Measurements from ENCODE around the gene GNS.
"Not testable (repeated sequence)": the region's sequence is repeated elsewhere in the genome, so short reads cannot be mapped to it uniquely, and the experiment has no call there.

GNS gene

GRCh38 chr12:64779354-64779974 is 20.3 kb upstream of the GNS start:
- DNase-seq = no peak

- DNase-seq = not testable (repeated sequence)
Measured at GRCh38 chr12:64775147-64775736, 16.0 kb upstream of the GNS start.

GRCh38 chr12:64773386-64773785 is 14.2 kb upstream of the GNS start:
- DNase-seq = no peak

GRCh38 chr12:64767495-64767894 is 8.3 kb upstream of the GNS start:
- DNase-seq = no peak

GRCh38 chr12:64760808-64761573 is 1.8 kb upstream of the GNS start:
- DNase-seq = no peak

- DNase-seq = no peak
Measured at GRCh38 chr12:64757771-64758170, 1.4 kb downstream of the GNS start.

- DNase-seq = no peak
Measured at GRCh38 chr12:64756376-64756775, 2.8 kb downstream of the GNS start.

DNA sequence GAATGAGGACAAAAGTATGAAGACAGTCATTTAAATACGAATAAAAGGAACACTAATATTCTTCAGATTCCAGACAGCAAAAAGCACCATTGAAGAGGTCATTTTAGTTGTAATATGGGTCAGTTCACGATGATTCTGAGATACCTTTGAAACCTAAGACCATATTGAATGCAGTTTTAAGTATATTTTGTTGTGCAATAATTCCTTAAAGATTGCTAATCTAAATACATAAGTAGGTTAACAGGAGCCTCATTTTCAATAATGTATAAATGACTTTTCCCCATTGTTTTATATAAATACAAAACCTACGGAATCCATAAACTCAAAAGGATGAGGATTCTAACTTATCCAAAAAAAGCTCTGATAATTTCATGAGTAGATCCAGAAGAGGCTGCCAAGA is 5.8 kb downstream of the GNS start:
- DNase-seq = no peak

- no peak for DNase-seq
Measured at GRCh38 chr12:64752833-64753238, 6.4 kb downstream of the GNS start.

DNA sequence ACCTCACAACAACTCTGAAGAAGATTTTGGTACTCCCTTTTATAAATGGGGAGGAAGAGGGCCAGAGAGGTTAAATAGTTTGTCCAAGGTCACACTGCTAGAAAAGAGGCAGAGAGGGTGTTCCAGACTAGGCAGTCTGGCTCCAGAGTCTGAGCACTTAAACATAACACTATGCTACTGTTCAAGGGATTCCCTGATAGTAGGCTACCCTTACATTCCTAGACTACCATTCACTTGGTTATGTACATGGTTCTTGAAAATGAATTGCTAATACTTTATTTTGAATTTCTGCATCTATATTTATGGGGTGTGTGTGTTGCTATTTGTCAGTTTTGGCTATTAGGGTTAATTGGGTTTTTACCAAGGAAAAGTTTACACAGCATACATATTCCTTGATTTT is 7.2 kb downstream of the GNS start:
- DNase-seq = no peak

DNA sequence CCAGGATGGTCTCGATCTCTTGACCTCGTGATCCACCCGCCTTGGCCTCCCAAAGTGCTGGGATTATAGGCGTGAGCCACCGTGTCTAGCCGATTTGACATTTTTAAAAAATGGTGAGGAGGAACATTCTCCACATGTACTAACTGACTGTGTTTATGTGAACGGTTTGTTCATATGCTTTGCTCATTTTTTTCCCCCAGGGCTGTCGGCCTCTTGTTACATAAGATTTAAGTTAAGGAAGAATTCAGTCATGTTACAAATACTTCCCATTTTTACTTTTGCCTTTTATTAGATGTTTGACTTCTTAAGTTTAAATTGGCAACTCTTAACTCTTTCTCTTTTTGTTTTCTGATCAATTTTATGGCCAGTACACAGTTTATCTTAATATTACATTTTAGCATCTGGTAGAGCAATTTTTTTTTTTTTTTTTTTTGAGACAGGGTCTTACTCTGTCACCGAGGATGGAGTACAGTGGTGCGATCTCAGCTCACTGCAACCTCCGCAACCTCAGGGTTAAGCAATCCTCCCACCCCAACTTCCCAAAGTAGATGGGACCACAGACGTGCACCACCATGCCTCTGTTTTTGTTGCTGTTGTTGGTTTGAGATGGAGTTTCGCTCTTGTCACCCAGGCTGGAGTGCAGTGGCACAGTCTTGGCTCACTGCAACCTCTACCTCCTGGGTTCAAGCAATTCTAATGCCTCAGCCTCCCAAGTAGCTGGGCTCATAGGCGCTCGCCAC is 9.6 kb downstream of the GNS start:
- no peak for DNase-seq

- DNase-seq = no peak
Measured at GRCh38 chr12:64747695-64748094, 11.5 kb downstream of the GNS start.

- DNase-seq = no peak
Measured at GRCh38 chr12:64746663-64747062, 12.5 kb downstream of the GNS start.

DNA sequence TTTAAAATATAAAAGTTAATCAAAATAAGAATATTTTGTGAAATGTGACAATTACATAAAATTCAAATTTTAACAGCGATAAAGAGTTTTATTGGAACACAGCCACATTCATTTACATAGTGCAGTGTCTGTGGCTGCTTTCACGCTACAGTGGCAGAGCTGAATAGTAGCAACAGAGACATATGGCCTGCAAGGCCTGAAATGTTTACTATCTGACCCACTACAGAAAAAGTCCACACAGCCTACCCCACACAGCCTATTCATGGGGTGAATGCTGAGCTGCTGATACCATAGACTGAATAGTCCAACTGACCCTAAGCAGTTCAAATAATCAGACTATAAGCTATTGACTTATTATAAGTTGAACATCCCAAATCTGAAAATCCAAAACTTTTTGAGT is 13.2 kb downstream of the GNS start:
- no peak for DNase-seq

DNA sequence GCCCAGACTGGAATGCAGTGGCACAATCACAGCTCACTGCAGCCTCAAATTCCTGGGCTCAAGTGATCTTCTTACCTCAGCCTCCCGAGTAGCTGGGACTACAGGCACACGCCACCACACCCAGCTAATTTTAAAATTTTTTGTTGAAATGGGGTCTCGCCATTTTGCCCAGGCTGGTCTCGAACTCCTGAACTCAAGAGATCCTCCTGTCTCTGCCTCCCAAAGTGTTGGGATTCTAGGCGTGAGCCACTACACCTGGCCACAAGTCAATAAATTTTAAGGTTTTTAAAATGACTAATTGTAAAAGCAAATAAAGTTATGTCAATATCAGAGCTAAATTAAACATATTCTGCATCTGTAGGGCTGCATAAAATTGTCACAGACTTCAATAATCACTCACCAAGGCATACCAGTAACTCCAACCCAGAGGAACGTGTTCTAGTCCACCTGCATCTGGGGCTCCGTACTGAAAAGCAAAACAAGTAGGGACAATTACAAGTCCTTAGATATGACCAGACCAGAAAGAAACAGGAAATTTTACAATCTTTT is 13.9 kb downstream of the GNS start:
- DNase-seq = no peak

DNA sequence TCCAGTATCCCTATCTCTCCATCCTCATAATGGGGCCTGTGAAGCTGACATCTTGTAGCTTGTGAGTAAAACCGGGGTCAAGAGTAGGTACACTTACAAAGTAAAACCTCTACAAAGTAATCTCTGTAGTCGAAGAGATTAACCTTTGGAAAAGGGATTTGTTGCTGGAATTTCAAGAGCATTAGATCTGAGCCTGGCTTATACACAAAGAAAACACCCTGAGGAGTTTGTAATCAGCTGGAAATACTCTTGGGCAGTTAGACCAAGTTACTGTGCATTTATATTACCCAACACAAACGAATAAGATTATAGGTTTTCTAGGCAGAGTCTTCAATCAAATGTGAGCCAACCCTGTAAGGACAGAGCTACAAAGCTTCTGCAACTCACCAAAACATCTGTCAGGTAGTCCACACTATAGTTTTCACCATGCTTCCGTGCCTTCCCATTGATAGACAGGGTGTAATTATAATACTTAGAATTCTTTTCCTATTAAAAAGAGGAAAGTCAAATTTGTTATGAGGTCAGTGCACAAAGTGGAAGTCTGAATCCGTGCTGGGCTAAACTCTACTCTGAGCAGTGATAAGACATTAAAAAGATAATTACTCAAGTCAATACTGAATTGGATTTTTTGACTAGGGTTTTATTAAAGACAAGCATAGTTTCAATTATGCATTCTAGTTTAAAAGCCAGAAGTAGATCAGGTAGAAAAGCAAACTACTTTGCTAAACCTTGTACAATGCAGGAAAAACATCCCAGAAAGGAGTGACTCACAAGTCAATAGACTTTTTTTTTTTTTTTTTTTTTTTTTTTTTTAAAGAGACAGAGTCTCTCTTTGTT is 14.6 kb downstream of the GNS start:
- no peak for DNase-seq

DNA sequence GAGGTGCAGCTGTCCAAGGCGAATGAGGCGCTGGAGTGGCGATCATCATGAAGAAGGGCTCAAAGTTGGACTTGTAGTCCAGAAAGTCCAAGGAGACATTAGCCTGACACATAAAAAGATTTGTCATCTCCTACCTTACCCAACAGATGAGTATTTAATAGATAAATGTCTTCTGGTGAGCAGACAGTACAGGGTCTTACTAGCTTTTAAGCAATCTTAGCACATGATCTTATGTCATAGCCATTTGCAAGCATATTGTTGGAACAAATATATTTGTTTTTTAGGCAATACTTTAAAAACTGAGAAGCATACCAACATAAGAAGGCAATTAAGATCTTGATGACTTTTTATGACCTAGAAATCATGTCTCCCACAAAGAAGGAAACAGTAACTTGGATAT is 16.0 kb downstream of the GNS start:
- DNase-seq = no peak

- DNase-seq = no peak
Measured at GRCh38 chr12:64742416-64742815, 16.8 kb downstream of the GNS start.

GRCh38 chr12:64740646-64741045 is 18.6 kb downstream of the GNS start:
- DNase-seq = no peak

GRCh38 chr12:64739778-64740177 is 19.4 kb downstream of the GNS start:
- no peak for DNase-seq

DNA sequence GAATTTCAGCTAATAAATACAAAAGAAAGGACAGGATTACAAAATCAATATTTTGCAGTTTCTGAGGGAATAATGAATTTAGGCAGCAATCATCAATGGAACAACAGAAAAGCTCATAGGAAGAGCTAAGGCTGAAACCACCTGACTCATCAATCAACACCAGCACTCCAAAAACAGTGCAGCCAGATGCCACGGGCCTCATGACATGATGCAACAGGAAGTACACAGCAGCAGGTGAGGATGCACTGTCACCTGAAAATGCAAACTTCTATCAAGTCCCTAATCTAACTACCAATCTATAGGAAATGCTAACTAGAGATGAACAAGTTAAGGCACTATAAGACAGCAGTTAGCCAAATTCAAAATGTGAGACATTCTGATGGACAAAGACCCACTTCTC is 21.7 kb downstream of the GNS start:
- DNase-seq = peak; percentile 24

DNA sequence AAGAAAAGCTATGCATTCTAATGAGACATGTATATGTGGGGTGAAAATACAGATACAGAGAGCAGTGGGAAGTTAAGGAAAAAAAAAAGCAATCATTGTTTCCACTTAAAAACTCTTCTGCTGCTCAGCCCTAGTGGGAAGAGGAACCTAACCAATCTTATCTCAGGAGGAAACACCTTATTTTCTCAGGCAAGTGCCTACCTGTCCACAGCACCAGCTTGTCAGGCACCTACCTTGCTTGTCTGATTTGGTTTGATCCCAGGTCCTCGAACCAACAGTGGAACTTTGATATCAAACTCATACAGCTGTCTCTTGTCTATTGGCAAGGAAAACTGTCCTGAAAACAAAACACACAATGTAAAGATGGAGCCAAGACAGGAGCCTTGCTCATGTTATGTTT is 22.4 kb downstream of the GNS start:
- DNase-seq = no peak

DNA sequence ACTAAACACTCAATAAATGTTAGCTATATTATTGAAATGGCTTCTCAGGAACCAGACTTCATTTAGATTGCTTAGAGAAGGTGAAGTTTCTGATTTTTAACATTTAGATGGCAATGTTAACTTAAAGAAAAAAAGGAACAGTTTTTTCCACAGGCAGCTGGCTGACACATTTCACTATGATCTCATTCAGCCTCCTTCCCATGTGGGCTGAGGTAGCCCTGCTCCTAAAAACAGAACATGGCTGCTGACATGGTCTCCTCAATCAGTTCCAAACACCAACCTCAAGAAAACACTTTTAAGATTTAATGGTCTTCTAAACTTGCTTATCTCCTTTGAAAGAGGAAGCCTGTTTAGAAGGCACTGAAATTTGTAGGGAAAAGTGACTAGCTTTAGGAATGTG is 23.8 kb downstream of the GNS start:
- no peak for DNase-seq

Measured in stimulated activated naive CD4-positive, alpha-beta T cell treated with Interleukin-2 at 50 U/mL for 16 hours (primary cell).